Nephron (organoid): Measurements from ENCODE around the gene SMOC1.

Experiments used
- H3K27ac Mint-ChIP-seq, 3 experiments: 2 replicates each; pipeline ENCODE4 v1.8.0; 2020; ENCODE audit warnings: mixed read lengths in 3 of 3, mild to moderate bottlenecking in 2 of 3, moderate library complexity in 1 of 3
- H3K27me3 Mint-ChIP-seq: 2 replicates; pipeline ENCODE4 v1.8.0; 2021; ENCODE audit warnings: low read depth, mild to moderate bottlenecking, moderate library complexity, mixed read lengths
- H3K36me3 Mint-ChIP-seq: 2 replicates; pipeline ENCODE4 v1.8.0; 2020; ENCODE audit warnings: low read depth, mixed read lengths
- H3K4me1 Mint-ChIP-seq: 2 replicates; pipeline ENCODE4 v1.8.0; 2020; ENCODE audit warnings: mixed read lengths
- H3K4me3 Mint-ChIP-seq, 3 experiments: 2 replicates each; pipeline ENCODE4 v1.8.0; 2020; ENCODE audit warnings: mild to moderate bottlenecking in 3 of 3, mixed read lengths in 3 of 3, moderate library complexity in 2 of 3
- H3K9me3 Mint-ChIP-seq: 2 replicates; pipeline ENCODE4 v1.8.0; 2020; ENCODE audit warnings: mixed read lengths
- TF ChIP-seq, protein P1 (sequence below), 3 experiments: fragments of 200-600 bp; sonication (generic); IDR thresholded peaks; one replicate each; pipeline ENCODE4 v1.5.0; 2021; ENCODE audit warnings: antibody characterized with exemption in 3 of 3; ENCODE audit not compliant: unreplicated experiment in 3 of 3

SMOC1 gene

DNA sequence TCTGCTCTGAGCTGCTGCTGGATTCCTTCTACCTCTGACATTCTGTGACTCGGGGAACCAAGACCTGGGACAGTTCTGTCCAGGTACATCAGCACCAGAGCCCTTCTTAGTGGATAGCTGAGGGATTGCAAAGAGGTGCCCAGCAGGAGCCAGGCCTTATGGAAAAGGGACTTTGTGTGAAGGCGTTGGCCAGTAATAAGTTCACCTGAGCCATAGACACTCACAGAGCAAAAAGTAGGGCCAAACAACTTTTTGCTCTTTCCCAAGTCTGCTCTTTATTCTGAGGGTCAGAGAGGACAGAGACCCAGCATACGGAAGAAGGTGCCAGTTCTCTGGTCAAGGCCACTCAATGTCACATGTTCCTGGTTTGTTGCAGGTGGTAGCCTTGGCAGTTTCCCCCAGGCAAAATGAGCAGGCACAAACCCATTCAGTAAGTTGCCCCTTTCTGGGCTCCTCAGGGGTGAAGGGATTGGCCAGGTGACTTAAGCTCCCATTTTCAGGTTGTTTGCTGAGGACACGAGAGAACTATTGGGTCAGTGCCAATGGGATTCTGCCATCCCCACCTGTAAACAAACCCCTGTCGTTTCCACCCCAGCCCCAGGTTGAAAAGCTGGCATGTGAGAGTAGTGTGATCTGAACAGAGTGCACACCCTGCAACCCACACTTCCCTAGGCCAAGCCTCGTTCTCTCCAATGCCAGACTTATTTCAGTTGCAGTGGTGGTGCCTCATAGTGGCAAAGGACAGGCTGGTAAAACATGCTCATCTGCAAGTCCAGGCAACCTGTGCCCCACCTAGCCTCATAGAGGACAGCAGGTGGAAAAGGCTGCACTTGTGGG is 150.3 kb downstream of the SMOC1 start:
- Mint-ChIP-seq H3K36me3 (no peaks in the 10 kb centered on the region), H3K4me3 (no peak overlapping the region), H3K27ac (no peak overlapping the region), H3K27me3 (peaks cover 6% of the 10 kb centered on the region), H3K9me3 (no peaks in the 10 kb centered on the region), H3K4me1 (no peaks in the 10 kb centered on the region)
- TF ChIP-seq, protein P1, sequence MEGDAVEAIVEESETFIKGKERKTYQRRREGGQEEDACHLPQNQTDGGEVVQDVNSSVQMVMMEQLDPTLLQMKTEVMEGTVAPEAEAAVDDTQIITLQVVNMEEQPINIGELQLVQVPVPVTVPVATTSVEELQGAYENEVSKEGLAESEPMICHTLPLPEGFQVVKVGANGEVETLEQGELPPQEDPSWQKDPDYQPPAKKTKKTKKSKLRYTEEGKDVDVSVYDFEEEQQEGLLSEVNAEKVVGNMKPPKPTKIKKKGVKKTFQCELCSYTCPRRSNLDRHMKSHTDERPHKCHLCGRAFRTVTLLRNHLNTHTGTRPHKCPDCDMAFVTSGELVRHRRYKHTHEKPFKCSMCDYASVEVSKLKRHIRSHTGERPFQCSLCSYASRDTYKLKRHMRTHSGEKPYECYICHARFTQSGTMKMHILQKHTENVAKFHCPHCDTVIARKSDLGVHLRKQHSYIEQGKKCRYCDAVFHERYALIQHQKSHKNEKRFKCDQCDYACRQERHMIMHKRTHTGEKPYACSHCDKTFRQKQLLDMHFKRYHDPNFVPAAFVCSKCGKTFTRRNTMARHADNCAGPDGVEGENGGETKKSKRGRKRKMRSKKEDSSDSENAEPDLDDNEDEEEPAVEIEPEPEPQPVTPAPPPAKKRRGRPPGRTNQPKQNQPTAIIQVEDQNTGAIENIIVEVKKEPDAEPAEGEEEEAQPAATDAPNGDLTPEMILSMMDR (IDR thresholded peaks at IDR 0.05; ENCODE audit: unreplicated experiment in 3 of 3) = no peak

DNA sequence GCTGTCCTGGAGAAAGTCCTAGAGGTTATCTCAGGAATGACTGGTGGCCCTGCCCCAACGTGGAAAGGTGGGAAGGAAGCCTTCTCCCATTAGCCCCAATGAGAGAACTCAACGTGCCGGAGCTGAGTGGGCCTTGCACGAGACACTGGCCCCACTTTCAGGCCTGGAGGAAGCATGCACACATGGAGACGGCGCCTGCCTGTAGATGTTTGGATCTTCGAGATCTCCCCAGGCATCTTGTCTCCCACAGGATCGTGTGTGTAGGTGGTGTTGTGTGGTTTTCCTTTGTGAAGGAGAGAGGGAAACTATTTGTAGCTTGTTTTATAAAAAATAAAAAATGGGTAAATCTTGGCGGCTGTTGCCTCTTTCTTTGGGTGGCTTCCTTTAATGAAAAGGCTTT is 152.8 kb downstream of the SMOC1 start:
- Mint-ChIP-seq H3K27me3 (peaks cover 6% of the 10 kb centered on the region), H3K36me3 (no peaks in the 10 kb centered on the region), H3K27ac (no peak overlapping the region), H3K4me1 (no peaks in the 10 kb centered on the region), H3K9me3 (no peaks in the 10 kb centered on the region), H3K4me3 (no peak overlapping the region)
- TF ChIP-seq, protein P1 (IDR thresholded peaks at IDR 0.05; ENCODE audit: unreplicated experiment in 3 of 3) = no peak

DNA sequence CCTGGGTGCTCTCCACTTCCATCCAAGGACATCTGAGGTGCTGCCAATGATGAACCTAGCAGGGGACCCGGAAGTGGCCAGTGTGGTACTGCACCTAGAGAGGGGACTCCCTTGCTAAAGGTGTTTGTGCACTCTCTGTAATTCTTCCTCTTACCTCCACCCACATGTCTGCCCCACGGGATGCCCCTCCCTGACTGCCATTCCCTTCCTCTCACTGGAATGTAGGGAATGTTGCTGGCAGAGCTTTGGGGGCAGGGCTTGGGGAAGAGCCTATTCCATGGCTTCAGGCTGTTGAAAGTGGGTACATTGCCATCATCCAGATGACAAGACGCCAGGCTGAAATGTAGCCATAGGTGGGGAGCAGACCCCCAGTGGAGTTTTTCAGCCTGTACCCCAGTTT is 153.2 kb downstream of the SMOC1 start:
- peaks cover 6% of the 10 kb centered on the region for H3K27me3 Mint-ChIP-seq
- no peak overlapping the region for H3K27ac Mint-ChIP-seq
- no peak overlapping the region for H3K4me3 Mint-ChIP-seq

DNA sequence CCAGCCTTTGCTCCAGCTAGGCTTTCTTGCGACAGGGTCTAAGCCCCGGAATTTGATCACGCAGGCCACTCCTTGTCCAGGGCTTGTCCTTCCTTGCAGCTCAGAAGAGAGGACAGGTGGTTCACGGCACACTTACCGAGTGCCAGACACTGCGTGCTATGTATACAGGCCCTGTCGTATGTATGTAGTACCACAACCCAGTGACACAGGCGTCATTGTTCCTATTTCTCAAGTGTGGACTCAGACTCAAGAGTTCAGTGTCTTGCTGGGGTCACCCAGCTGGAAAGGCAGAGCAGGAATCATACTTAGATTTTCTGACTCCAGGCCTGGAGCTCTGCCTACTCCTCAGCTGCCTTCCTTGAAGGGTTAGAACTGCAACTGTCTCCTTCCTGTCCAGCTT is 153.9 kb downstream of the SMOC1 start:
- Mint-ChIP-seq H3K9me3 (no peaks in the 10 kb centered on the region), H3K27ac (no peak overlapping the region), H3K36me3 (no peaks in the 10 kb centered on the region), H3K4me1 (no peaks in the 10 kb centered on the region), H3K27me3 (peaks cover 6% of the 10 kb centered on the region), H3K4me3 (no peak overlapping the region)
- TF ChIP-seq, protein P1 (IDR thresholded peaks at IDR 0.05; ENCODE audit: unreplicated experiment in 3 of 3) = no peak

More for the DNA sequence above, 153.2 kb downstream of the SMOC1 start:
- TF ChIP-seq, protein P1 (IDR thresholded peaks at IDR 0.05; ENCODE audit: unreplicated experiment in 3 of 3) = no peak
- no peaks in the 10 kb centered on the region for H3K4me1 Mint-ChIP-seq
- no peaks in the 10 kb centered on the region for H3K36me3 Mint-ChIP-seq
- H3K9me3 Mint-ChIP-seq = no peaks in the 10 kb centered on the region

DNA sequence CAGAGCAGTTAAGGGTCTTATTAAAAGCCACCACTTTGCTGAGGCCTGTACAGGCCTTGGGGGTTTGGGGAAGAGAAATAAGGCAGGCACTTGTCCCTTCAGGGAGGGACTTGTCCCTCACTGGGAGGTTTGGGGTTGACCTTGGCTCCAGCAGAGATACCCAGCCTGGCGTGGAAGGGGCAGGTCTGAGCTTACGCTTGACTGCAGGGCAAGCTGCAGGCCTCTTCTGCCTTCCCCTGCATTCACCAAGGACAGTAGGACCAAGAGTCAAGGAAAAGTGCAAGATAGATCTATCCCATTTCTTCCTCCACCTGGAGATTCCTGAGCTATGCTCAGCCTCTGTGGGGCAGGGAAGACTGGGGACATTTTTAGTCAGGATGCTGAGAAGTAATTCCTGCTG is 154.3 kb downstream of the SMOC1 start:
- Mint-ChIP-seq H3K4me1 (no peaks in the 10 kb centered on the region), H3K36me3 (no peaks in the 10 kb centered on the region), H3K27ac (no peak overlapping the region), H3K4me3 (no peak overlapping the region), H3K27me3 (peaks cover 6% of the 10 kb centered on the region), H3K9me3 (no peaks in the 10 kb centered on the region)
- TF ChIP-seq, protein P1 (IDR thresholded peaks at IDR 0.05; ENCODE audit: unreplicated experiment in 3 of 3) = no peak

DNA sequence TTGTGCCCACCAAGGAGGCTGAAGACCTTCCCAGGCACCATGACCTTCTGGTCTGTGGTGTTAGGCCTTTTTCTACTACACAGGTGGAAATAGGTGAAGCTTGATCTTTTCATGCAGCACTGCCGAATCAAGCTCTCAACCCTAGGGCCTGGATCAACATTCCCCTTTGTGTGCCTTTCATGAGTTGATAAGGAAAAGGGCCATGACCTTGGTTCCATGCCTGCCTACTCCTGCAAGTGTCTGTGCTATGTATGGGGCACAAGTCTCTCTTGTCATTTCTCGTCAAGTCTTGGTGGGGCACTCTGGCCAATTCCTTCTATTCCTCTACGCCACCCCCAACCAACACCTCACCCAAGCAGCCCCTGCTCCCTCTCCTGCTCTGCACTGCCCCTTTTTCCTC is 155.0 kb downstream of the SMOC1 start:
- Mint-ChIP-seq H3K27ac (no peak overlapping the region), H3K4me3 (no peak overlapping the region), H3K9me3 (no peaks in the 10 kb centered on the region), H3K4me1 (no peaks in the 10 kb centered on the region), H3K36me3 (no peaks in the 10 kb centered on the region), H3K27me3 (peaks cover 6% of the 10 kb centered on the region)
- TF ChIP-seq, protein P1 (IDR thresholded peaks at IDR 0.05; ENCODE audit: unreplicated experiment in 3 of 3) = no peak
